ENCODE measurements around the gene IL10.

The IL10 gene

GRCh38 chr1:206808615-206809014 lies 36.3 kb upstream of the IL10 start:
- FAIRE-seq (no peak), DNase-seq (ENCODE audit: insufficient read length, low spot score) (no peak)

GRCh38 chr1:206805357-206805756 lies 33.1 kb upstream of the IL10 start:
- no peak for TF ChIP-seq CTCF (IDR thresholded peaks at IDR 0.05; ENCODE audit: insufficient read depth, missing control alignments)
- FAIRE-seq (no peak), DNase-seq (ENCODE audit: insufficient read length, low spot score) (no peak)

More at GRCh38 chr1:206808615-206809014, 36.3 kb upstream of the IL10 start:
- TF ChIP-seq CTCF (IDR thresholded peaks at IDR 0.05; ENCODE audit: insufficient read depth, missing control alignments), result peak; percentile 34

GRCh38 chr1:206804156-206804737 lies 32.0 kb upstream of the IL10 start:
- DNase-seq (ENCODE audit: insufficient read length, low spot score) (no peak), FAIRE-seq (no peak)
- no peak for TF ChIP-seq CTCF (IDR thresholded peaks at IDR 0.05; ENCODE audit: insufficient read depth, missing control alignments)

GRCh38 chr1:206803221-206803730 lies 31.0 kb upstream of the IL10 start:
- no peak for FAIRE-seq

GRCh38 chr1:206802401-206802800 lies 30.1 kb upstream of the IL10 start:
- DNase-seq (ENCODE audit: insufficient read length, low spot score) (no peak), FAIRE-seq (no peak)
- TF ChIP-seq CTCF (IDR thresholded peaks at IDR 0.05; ENCODE audit: insufficient read depth, missing control alignments), result no peak

More at GRCh38 chr1:206803221-206803730, 31.0 kb upstream of the IL10 start:
- no peak for DNase-seq (ENCODE audit: insufficient read length, low spot score)
- TF ChIP-seq CTCF (IDR thresholded peaks at IDR 0.05; ENCODE audit: insufficient read depth, missing control alignments), result no peak

- no peak for FAIRE-seq
- DNase-seq (ENCODE audit: insufficient read length, low spot score), result no peak
- no peak for TF ChIP-seq CTCF (IDR thresholded peaks at IDR 0.05; ENCODE audit: insufficient read depth, missing control alignments)
Measured at GRCh38 chr1:206801467-206801866, 29.2 kb upstream of the IL10 start.

GRCh38 chr1:206800891-206801290 lies 28.6 kb upstream of the IL10 start:
- FAIRE-seq (no peak), DNase-seq (ENCODE audit: insufficient read length, low spot score) (no peak)
- no peak for TF ChIP-seq CTCF (IDR thresholded peaks at IDR 0.05; ENCODE audit: insufficient read depth, missing control alignments)

Data from D721Med (cell line).